Natural killer cell (primary cell): ENCODE data around the gene MOG. TPM values are rescaled to one million over a fixed set of nuclear protein-coding genes. Genes with fewer than 3 reads are reported as not detected.

ENCODE experiments used
- ATAC-seq, 3 donors: fragments of 150-1000 bp in 2 of 3; fragments of 200-7000 bp in 1 of 3; cut with Tn5 transposase; 1 replicate in 1 of 3; 2 replicates in 2 of 3; pipeline ENCODE4 v1.10.0; 2021; ENCODE audit warnings: mild to moderate bottlenecking in 2 of 3, moderate library complexity in 2 of 3
- DNase-seq, 2 donors: peaks; one replicate each; pipeline versions ENCODE4 v3.0.0 to v3.0.0-alpha.2; 2013 to 2021; ENCODE audit warnings: mixed read lengths in 1 of 2
- H3K27ac ChIP-seq: one replicate; pipeline ENCODE4 v1.5.1; 2013; ENCODE audit warnings: mild to moderate bottlenecking, low read length
- H3K27me3 ChIP-seq: one replicate; pipeline ENCODE4 v1.6.1; 2013; ENCODE audit warnings: low read length; ENCODE audit not compliant: control insufficient read depth, insufficient read depth
- H3K36me3 ChIP-seq: one replicate; pipeline ENCODE4 v1.6.1; 2013; ENCODE audit warnings: low read length; ENCODE audit not compliant: control insufficient read depth, insufficient read depth
- H3K4me1 ChIP-seq: one replicate; pipeline ENCODE4 v1.6.1; 2013; ENCODE audit warnings: low read length; ENCODE audit not compliant: control insufficient read depth, insufficient read depth
- H3K4me3 ChIP-seq: one replicate; pipeline ENCODE4 v1.5.1; 2013; ENCODE audit warnings: low read length
- H3K9me3 ChIP-seq: one replicate; pipeline ENCODE4 v1.6.1; 2013; ENCODE audit warnings: low read length; ENCODE audit not compliant: control insufficient read depth, insufficient read depth
- H3K27ac Mint-ChIP-seq, 2 donors: one replicate each; pipeline ENCODE4 v1.8.0; 2022; ENCODE audit warnings: mild to moderate bottlenecking in 2 of 2, mixed read lengths in 2 of 2, moderate library complexity in 1 of 2
- H3K27me3 Mint-ChIP-seq, 2 donors: one replicate each; pipeline ENCODE4 v1.8.0; 2022; ENCODE audit warnings: low read depth in 2 of 2, mixed read lengths in 2 of 2
- H3K36me3 Mint-ChIP-seq: one replicate; pipeline ENCODE4 v1.8.0; 2022; ENCODE audit warnings: mixed read lengths
- H3K4me1 Mint-ChIP-seq, 2 donors: one replicate each; pipeline ENCODE4 v1.8.0; 2022; ENCODE audit warnings: mixed read lengths in 2 of 2
- H3K4me3 Mint-ChIP-seq: one replicate; pipeline ENCODE4 v1.8.0; 2022; ENCODE audit warnings: mild to moderate bottlenecking, moderate library complexity, mixed read lengths
- H3K9me3 Mint-ChIP-seq, 2 donors: one replicate each; pipeline ENCODE4 v1.8.0; 2022; ENCODE audit warnings: mixed read lengths in 2 of 2
- CTCF ChIP-seq: fragments of 200-600 bp; IDR thresholded peaks from one replicate; pipeline ENCODE4 v1.8.0; 2022; ENCODE audit warnings: antibody characterized with exemption
- WGBS: methylation state at CpG from one replicate; pipeline ENCODE4 v1.1.7; 2013; ENCODE audit warnings: missing lambda C conversion rate; ENCODE audit not compliant: insufficient coverage; 5-methylcytosine and 5-hydroxymethylcytosine counted together
- intact Hi-C: fragments of 100-400 bp; cut with micrococcal nuclease; formaldehyde crosslinking; loops from one replicate; pipeline ENCODE4 v1.14.2; 2022
- total RNA-seq, 4 donors: library from RNA; stranded (reverse); fragments of 120-200 nt in 1 of 4; gene quantifications; one replicate each; pipeline versions ENCODE4 v1.2.3 to v1.2.4, GENCODE V29; 2013 to 2022

Gene MOG
- total RNA-seq, 3 donors from 2014 or later (not counting 1 experiment from before 2014, with no cell fraction given): not detected

DNA sequence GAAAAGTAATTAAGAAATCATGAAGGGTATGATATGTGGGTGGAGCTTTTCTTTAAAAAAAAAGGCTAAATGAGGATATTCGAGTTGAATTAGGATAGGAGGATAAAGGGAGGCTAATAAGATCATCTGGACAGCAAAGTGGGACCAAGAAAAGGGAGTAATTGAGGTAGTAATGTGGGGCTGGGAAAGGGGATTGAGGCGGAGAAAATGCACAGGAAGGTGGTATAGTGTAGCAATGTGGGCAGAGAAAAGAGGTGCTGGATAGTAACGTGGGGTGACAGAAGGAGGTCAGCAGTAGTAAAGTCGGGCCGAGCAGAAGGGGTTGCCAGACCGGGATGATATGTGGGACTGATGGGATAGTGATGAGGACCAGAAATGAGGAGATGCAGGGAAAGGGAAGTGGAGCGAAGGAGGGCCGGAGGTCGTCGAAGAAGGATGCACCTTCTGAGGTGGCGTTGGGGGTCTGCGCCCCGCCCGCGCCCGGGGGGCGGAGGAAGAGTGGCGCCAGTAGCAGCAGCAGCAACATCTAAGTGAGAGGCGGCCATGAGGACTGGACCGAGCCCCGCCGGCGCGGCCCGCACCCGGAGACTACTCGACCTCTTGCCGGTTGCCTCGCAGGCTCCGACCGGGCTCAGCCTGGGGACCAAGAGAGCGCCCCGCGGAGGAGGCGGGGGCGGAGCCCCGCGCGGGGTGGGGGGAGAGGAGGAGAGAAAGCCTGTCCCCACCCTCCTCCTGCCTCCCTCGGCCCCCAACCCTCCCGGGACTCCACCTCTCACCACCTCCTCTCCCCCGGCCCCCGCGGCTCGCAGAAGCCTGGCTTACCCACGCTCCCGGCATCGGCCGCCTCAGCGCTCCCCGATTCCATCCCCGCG is 24.8 kb upstream of the MOG start:
- H3K4me3 ChIP-seq: peak overlapping the region; percentile 73
- no peaks in the 10 kb centered on the region for H3K9me3 ChIP-seq
- Mint-ChIP-seq H3K4me1 (peaks cover 20 to 34% of the 10 kb centered on the region in 2 donors), H3K4me3 (peak overlapping the region; percentile 90), H3K27ac (peak overlapping the region in 1 of 2 donors; percentile 78), H3K9me3 (no peaks in the 10 kb centered on the region), H3K36me3 (no peaks in the 10 kb centered on the region), H3K27me3 (peaks cover 43 to 51% of the 10 kb centered on the region in 2 donors)
- intact Hi-C loops: no loop called here
- H3K4me1 ChIP-seq: peaks cover 37% of the 10 kb centered on the region
- DNase-seq: peak; percentile 31 to 75
- no peak for TF ChIP-seq CTCF
- WGBS: 4% methylated on average over 45 of the region's 53 CpGs
- no peaks in the 10 kb centered on the region for H3K36me3 ChIP-seq
- H3K27ac ChIP-seq: no peak overlapping the region
- peaks cover 24% of the 10 kb centered on the region for H3K27me3 ChIP-seq
- ATAC-seq: peak; percentile 50 to 72 (median 62)

- peak within 1 kb of the TSS; percentile 73 for H3K4me3 ChIP-seq
- DNase-seq (peak; percentile 32 to 80), ATAC-seq (peak; percentile 69 to 77 (median 73))
- Mint-ChIP-seq H3K4me3 (peak within 1 kb of the TSS; percentile 90), H3K4me1 (peaks cover 20 to 34% of the 10 kb centered on the region in 2 donors), H3K27me3 (peaks cover 43 to 56% of the 10 kb centered on the region in 2 donors), H3K9me3 (no peaks in the 10 kb centered on the region), H3K27ac (peak within 1 kb of the TSS in 1 of 2 donors; percentile 78), H3K36me3 (no peaks in the 10 kb centered on the region)
- peaks cover 24% of the 10 kb centered on the region for H3K27me3 ChIP-seq
- WGBS: under 1% methylated on average over 56 of the region's 57 CpGs
- TF ChIP-seq CTCF: no peak
- peak within 1 kb of the TSS; percentile 59 for H3K27ac ChIP-seq
- H3K36me3 ChIP-seq: no peaks in the 10 kb centered on the region
- intact Hi-C loops: no loop called here
- no peaks in the 10 kb centered on the region for H3K9me3 ChIP-seq
- peaks cover 31% of the 10 kb centered on the region for H3K4me1 ChIP-seq
These were observed 23.9 kb upstream of the MOG start, which contains the start of gene GABBR1 for GRCh38 chr6:29632789-29633533. Gene GABBR1, minus strand, starts transcription at chr6:29633183. Its CDS starts 798 bp downstream, at chr6:29632385.

DNA sequence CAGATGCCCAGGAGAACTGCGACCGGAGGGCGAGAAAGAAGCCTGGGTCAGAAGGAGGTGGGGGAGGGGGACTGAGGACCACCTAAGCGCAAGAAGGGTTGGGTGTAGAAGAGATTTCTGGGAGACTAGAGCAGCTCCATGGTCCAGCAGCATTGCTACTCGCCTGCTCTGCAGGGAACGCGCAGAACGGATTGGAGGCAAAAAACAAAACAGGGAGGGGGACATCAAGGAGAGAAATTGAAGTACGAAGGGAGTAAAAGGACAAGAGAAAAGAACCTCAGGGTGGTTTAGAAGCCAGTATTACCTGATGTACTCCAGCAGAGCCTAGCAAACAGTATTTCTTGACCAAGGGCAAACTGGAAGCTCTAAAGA is 23.4 kb upstream of the MOG start:
- no peak for TF ChIP-seq CTCF
- peaks cover 24% of the 10 kb centered on the region for H3K27me3 ChIP-seq
- Mint-ChIP-seq H3K4me1 (peaks cover 20 to 29% of the 10 kb centered on the region in 2 donors), H3K36me3 (no peaks in the 10 kb centered on the region), H3K9me3 (no peaks in the 10 kb centered on the region), H3K27me3 (peaks cover 43 to 51% of the 10 kb centered on the region in 2 donors), H3K4me3 (peak overlapping the region; percentile 74), H3K27ac (peak overlapping the region in 1 of 2 donors; percentile 3)
- no peaks in the 10 kb centered on the region for H3K9me3 ChIP-seq
- peak overlapping the region; percentile 73 for H3K4me3 ChIP-seq
- H3K36me3 ChIP-seq: no peaks in the 10 kb centered on the region
- WGBS: 22% methylated on average over 9 of the region's 9 CpGs
- intact Hi-C loops: no loop called here
- peaks cover 27% of the 10 kb centered on the region for H3K4me1 ChIP-seq
- DNase-seq (no peak), ATAC-seq (no peak)
- peak overlapping the region; percentile 6 for H3K27ac ChIP-seq
